GM12891 (cell line): ENCODE data around the gene CACHD1.

Experiments
- PAX5 ChIP-seq: IDR thresholded peaks from 2 replicates; pipeline ENCODE4 v1.6.1; 2011; ENCODE audit warnings: low read length, moderate library complexity, mild to moderate bottlenecking; ENCODE audit not compliant: insufficient read depth, severe bottlenecking
- POLR2A ChIP-seq: IDR thresholded peaks from 2 replicates; pipeline ENCODE4 v1.6.1; 2011; ENCODE audit warnings: low read depth, low read length, control low read depth
- POLR2AphosphoS5 ChIP-seq: IDR thresholded peaks from 2 replicates; pipeline ENCODE4 v1.6.1; 2011; ENCODE audit warnings: low read depth, low read length, control low read depth
- POU2F2 ChIP-seq: IDR thresholded peaks from 2 replicates; pipeline ENCODE4 v1.6.1; 2011; ENCODE audit warnings: low read depth, mild to moderate bottlenecking, control low read depth, low read length, moderate library complexity
- SPI1 ChIP-seq: IDR thresholded peaks from 2 replicates; pipeline ENCODE4 v1.6.1; 2011; ENCODE audit warnings: low read depth, low read length, control low read depth
- TAF1 ChIP-seq: IDR thresholded peaks from 2 replicates; pipeline ENCODE4 v1.6.1; 2011; ENCODE audit warnings: low read depth, low read length, control low read depth

- no peak for TF ChIP-seq POLR2AphosphoS5
- TF ChIP-seq POLR2A = no peak
- TF ChIP-seq SPI1 = no peak
- no peak for TF ChIP-seq TAF1
- no peak for TF ChIP-seq PAX5
- no peak for TF ChIP-seq POU2F2
Observed at GRCh38 chr1:64484651-64485050, 14.7 kb downstream of the CACHD1 start.
